ENCODE results near the gene AIMP1. TPM values are rescaled to one million over a fixed set of nuclear protein-coding genes. Genes with fewer than 3 reads are reported as not detected.

AIMP1 gene
- total RNA-seq, 1 donor from 2014 or later: 46.8 TPM

DNA sequence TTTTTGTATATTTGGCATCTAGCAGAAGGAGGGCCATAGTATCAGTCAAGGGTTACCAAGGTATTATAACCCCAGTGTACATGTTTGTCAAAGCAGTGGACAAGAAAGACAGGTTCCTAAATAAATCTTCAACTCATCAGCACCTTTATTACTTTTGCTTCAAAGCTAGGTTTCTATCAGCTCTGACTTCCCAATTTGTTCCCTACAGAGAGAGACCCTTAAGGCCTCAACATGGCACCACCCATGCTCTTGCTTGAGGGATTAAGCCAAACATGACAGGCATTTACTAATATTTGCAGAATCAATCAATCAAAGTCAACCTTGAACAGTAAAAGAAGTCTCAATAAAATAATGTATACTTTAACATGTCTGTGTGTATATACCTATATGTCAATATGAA, 9.8 kb upstream of the AIMP1 start:
- no peak for TF ChIP-seq EZH2 (IDR thresholded peaks at IDR 0.05; ENCODE audit: insufficient read depth, low read length)
- TF ChIP-seq, protein P1, sequence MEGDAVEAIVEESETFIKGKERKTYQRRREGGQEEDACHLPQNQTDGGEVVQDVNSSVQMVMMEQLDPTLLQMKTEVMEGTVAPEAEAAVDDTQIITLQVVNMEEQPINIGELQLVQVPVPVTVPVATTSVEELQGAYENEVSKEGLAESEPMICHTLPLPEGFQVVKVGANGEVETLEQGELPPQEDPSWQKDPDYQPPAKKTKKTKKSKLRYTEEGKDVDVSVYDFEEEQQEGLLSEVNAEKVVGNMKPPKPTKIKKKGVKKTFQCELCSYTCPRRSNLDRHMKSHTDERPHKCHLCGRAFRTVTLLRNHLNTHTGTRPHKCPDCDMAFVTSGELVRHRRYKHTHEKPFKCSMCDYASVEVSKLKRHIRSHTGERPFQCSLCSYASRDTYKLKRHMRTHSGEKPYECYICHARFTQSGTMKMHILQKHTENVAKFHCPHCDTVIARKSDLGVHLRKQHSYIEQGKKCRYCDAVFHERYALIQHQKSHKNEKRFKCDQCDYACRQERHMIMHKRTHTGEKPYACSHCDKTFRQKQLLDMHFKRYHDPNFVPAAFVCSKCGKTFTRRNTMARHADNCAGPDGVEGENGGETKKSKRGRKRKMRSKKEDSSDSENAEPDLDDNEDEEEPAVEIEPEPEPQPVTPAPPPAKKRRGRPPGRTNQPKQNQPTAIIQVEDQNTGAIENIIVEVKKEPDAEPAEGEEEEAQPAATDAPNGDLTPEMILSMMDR (IDR thresholded peaks at IDR 0.05; ENCODE audit: insufficient read depth, low read depth, low read length): no peak
- Histone ChIP-seq H3K9ac (ENCODE audit: low read length) (no peak overlapping the region), H3K27ac (ENCODE audit: low read depth, low read length) (no peak overlapping the region), H3K9me3 (ENCODE audit: insufficient read depth, low read depth, low read length) (no peaks in the 10 kb centered on the region), H3K4me2 (ENCODE audit: low read length) (no peak overlapping the region), H4K20me1 (ENCODE audit: insufficient read depth, low read length) (no peaks in the 10 kb centered on the region), H3K4me3 (ENCODE audit: insufficient read depth, low read depth, low read length) (no peak overlapping the region), H3K27me3 (ENCODE audit: insufficient read depth, low read length) (no peaks in the 10 kb centered on the region), H2AFZ (ENCODE audit: low read depth, low read length) (no peak overlapping the region), H3K36me3 (ENCODE audit: insufficient read depth, low read length) (peaks cover 3% of the 10 kb centered on the region), H3K79me2 (ENCODE audit: insufficient read depth, low read length) (peaks cover 20% of the 10 kb centered on the region), H3K4me1 (ENCODE audit: insufficient read depth, low read length) (no peaks in the 10 kb centered on the region)
- Mint-ChIP-seq H3K27ac (ENCODE audit: unreplicated experiment) (no peak overlapping the region), H3K9me3 (ENCODE audit: unreplicated experiment) (no peaks in the 10 kb centered on the region), H3K36me3 (ENCODE audit: low read depth, unreplicated experiment) (no peaks in the 10 kb centered on the region), H3K4me1 (ENCODE audit: low read depth, unreplicated experiment) (no peaks in the 10 kb centered on the region), H3K27me3 (ENCODE audit: low read depth, unreplicated experiment) (no peaks in the 10 kb centered on the region), H3K4me3 (ENCODE audit: unreplicated experiment) (no peak overlapping the region)
- no peak for DNase-seq (ENCODE audit: low read depth)
- FAIRE-seq: no peak

- Histone ChIP-seq H3K4me1 (ENCODE audit: insufficient read depth, low read length) (peaks cover 20% of the 10 kb centered on the region), H3K4me2 (ENCODE audit: low read length) (peak overlapping the region; percentile 46), H3K9ac (ENCODE audit: low read length) (no peak overlapping the region), H3K27ac (ENCODE audit: low read depth, low read length) (peak overlapping the region; percentile 23), H3K36me3 (ENCODE audit: insufficient read depth, low read length) (peaks cover 3% of the 10 kb centered on the region), H3K27me3 (ENCODE audit: insufficient read depth, low read length) (no peaks in the 10 kb centered on the region), H3K4me3 (ENCODE audit: insufficient read depth, low read depth, low read length) (no peak overlapping the region), H2AFZ (ENCODE audit: low read depth, low read length) (no peak overlapping the region), H4K20me1 (ENCODE audit: insufficient read depth, low read length) (no peaks in the 10 kb centered on the region), H3K79me2 (ENCODE audit: insufficient read depth, low read length) (peaks cover 65% of the 10 kb centered on the region), H3K9me3 (ENCODE audit: insufficient read depth, low read depth, low read length) (no peaks in the 10 kb centered on the region)
- Mint-ChIP-seq H3K27ac (ENCODE audit: unreplicated experiment) (no peak overlapping the region), H3K36me3 (ENCODE audit: low read depth, unreplicated experiment) (no peaks in the 10 kb centered on the region), H3K4me1 (ENCODE audit: low read depth, unreplicated experiment) (peaks cover 12% of the 10 kb centered on the region), H3K4me3 (ENCODE audit: unreplicated experiment) (no peak overlapping the region), H3K9me3 (ENCODE audit: unreplicated experiment) (no peaks in the 10 kb centered on the region), H3K27me3 (ENCODE audit: low read depth, unreplicated experiment) (no peaks in the 10 kb centered on the region)
- DNase-seq (ENCODE audit: low read depth) (peak; percentile 51), FAIRE-seq (peak; percentile 64)
- TF ChIP-seq EZH2 (IDR thresholded peaks at IDR 0.05; ENCODE audit: insufficient read depth, low read length): no peak
- TF ChIP-seq, protein P1 (IDR thresholded peaks at IDR 0.05; ENCODE audit: insufficient read depth, low read depth, low read length): no peak
These were observed 4.0 kb upstream of the AIMP1 start for GRCh38 chr4:106312377-106312776.

DNA sequence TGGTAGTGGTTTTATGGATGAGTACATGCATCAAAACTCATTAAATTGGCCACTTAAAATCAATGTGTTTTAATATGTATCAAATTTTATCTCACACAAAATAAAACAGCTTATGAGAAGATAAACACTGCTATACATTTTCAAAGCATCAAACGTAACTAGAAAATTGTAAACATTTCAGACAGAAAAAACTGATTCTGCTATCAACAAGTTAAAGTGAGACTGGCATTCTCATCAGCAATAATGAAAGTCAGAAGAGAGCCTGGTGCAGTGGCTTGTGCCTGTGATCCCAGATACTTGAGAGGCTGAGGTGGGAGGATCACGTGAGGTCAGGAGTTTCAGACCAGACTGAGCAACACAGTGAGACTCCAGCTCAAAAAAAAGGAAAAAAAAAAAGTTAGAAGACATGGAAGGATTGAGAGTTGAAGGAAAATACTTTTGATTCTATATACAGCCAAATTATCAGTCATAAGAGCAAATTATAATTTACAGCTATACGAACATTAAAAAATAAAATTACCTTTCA, 3.3 kb upstream of the AIMP1 start:
- no peaks in the 10 kb centered on the region for H4K20me1 ChIP-seq (ENCODE audit: insufficient read depth, low read length)
- peaks cover 72% of the 10 kb centered on the region for H3K79me2 ChIP-seq (ENCODE audit: insufficient read depth, low read length)
- H3K9ac ChIP-seq (ENCODE audit: low read length): no peak overlapping the region
- H2AFZ ChIP-seq (ENCODE audit: low read depth, low read length): no peak overlapping the region
- no peaks in the 10 kb centered on the region for H3K27me3 ChIP-seq (ENCODE audit: insufficient read depth, low read length)
- no peaks in the 10 kb centered on the region for H3K9me3 ChIP-seq (ENCODE audit: insufficient read depth, low read depth, low read length)
- Mint-ChIP-seq H3K36me3 (ENCODE audit: low read depth, unreplicated experiment) (no peaks in the 10 kb centered on the region), H3K9me3 (ENCODE audit: unreplicated experiment) (no peaks in the 10 kb centered on the region), H3K27ac (ENCODE audit: unreplicated experiment) (peak overlapping the region; percentile 60), H3K4me3 (ENCODE audit: unreplicated experiment) (no peak overlapping the region), H3K4me1 (ENCODE audit: low read depth, unreplicated experiment) (peaks cover 13% of the 10 kb centered on the region), H3K27me3 (ENCODE audit: low read depth, unreplicated experiment) (no peaks in the 10 kb centered on the region)
- no peak for TF ChIP-seq EZH2 (IDR thresholded peaks at IDR 0.05; ENCODE audit: insufficient read depth, low read length)
- TF ChIP-seq, protein P1 (IDR thresholded peaks at IDR 0.05; ENCODE audit: insufficient read depth, low read depth, low read length): no peak
- H3K4me3 ChIP-seq (ENCODE audit: insufficient read depth, low read depth, low read length): no peak overlapping the region
- H3K27ac ChIP-seq (ENCODE audit: low read depth, low read length): peak overlapping the region; percentile 23
- H3K4me1 ChIP-seq (ENCODE audit: insufficient read depth, low read length): peaks cover 25% of the 10 kb centered on the region
- peak; percentile 6 for DNase-seq (ENCODE audit: low read depth)
- H3K4me2 ChIP-seq (ENCODE audit: low read length): no peak overlapping the region
- FAIRE-seq: no peak
- peaks cover 3% of the 10 kb centered on the region for H3K36me3 ChIP-seq (ENCODE audit: insufficient read depth, low read length)

Measured in astrocyte (in vitro differentiated cells and primary cell).